ENCODE results near the gene KEAP1. TPM values are rescaled to one million over a fixed set of nuclear protein-coding genes. Genes with fewer than 3 reads are reported as not detected.

The KEAP1 gene
- total and polyA plus RNA-seq, 9 of the 15 experiments (the other 6 are each of a cell fraction or from before 2014, with no cell fraction given) = 2.1 to 95.6 (median 64.3) TPM

DNA sequence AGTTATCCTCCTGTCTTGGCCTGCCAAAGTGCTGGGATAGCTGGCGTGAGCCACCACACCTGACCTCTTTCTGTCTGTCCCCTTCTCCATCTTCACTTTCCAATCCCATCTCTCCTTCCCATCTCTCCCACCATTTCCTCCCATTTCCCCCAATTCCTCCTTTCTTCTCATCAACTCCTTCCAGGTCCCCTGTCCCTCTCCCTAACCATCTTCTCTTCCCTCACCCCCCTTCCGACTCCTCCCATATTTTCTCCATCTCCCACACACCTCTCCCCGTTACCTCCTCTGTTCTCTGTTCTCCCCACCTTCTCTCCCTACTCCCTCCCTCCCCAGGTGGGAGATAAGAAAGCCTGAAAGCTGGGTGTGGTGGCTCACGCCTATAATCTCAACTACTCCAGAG is 40.6 kb downstream of the KEAP1 start:
- Histone ChIP-seq H3K9me3 (replicated peaks; ENCODE audit: control insufficient read depth, insufficient read depth, low read depth, low read length) (no peaks in the 10 kb centered on the region), H2AFZ (ENCODE audit: low read depth, low read length) (no peak overlapping the region), H3K9me1 (ENCODE audit: control insufficient read depth, insufficient read depth, low read length) (peaks cover 5% of the 10 kb centered on the region), H3K4me3 (no peak overlapping the region), H4K20me1 (replicated peaks; ENCODE audit: control insufficient read depth, insufficient read depth, low read length) (peaks cover 10% of the 10 kb centered on the region), H3K36me3 (ENCODE audit: control insufficient read depth, insufficient read depth, low read length) (peaks cover 71% of the 10 kb centered on the region; the same call in 2 of the 3 replicates), H3K79me2 (ENCODE audit: control insufficient read depth, insufficient read depth, low read length) (no peaks in the 10 kb centered on the region), H3K4me2 (ENCODE audit: insufficient read depth, low read length) (no peak overlapping the region), H3K9ac (ENCODE audit: insufficient read depth in 1 of 2, low read depth in 2 of 2, low read length in 2 of 2) (no peak overlapping the region; a peak in 1 of 4 replicates), H3K27ac (ENCODE audit: extremely low read depth, low read depth, low read length) (no peak overlapping the region), H3K27me3 (ENCODE audit: control insufficient read depth in 2 of 2, insufficient read depth in 2 of 2, low read length in 2 of 2) (no peaks in the 10 kb centered on the region), H3K4me1 (replicated peaks in 1 of 2; ENCODE audit: control insufficient read depth in 2 of 2, insufficient read depth in 2 of 2, low read length in 2 of 2) (peaks cover 10 to 32% of the 10 kb centered on the region in 2 experiments; a peak in 3 of 5 replicates)
- FAIRE-seq (peak; percentile 80), DNase-seq (ENCODE audit: extremely low read depth in 1 of 4, low spot score in 3 of 4) (peak in 1 of 4 experiments; percentile 36), ATAC-seq (no peak)
- in situ Hi-C loops (cut with MboI) = no loop called here
- ChIA-PET CTCF (ENCODE audit: low intra/inter-chr PET ratio) (no interaction called here), POLR2A (interaction anchor here (1.7 kb wide), 1 partner anchor 13 kb away, joined by 3 read pairs; no protein-coding TSS in a partner anchor)
- no TSS peak for BruUV-seq (replicated peaks)
- TF ChIP-seq EGR1 (conservative IDR thresholded peaks at IDR 0.05) (no peak), FOXA3 (CRISPR knock-in tag; conservative IDR thresholded peaks at IDR 0.05 in 1 of 2, IDR thresholded peaks at IDR 0.05 in 1 of 2) (no peak), CBFA2T3 (IDR thresholded peaks at IDR 0.05) (0 out of 2 replicates have a peak, but pooled peaks have one; percentile 11), GATAD2A (IDR thresholded peaks at IDR 0.05) (no peak), CBX8 (IDR thresholded peaks at IDR 0.05; ENCODE audit: borderline replicate concordance, extremely low read depth, low read depth, low read length, poor library complexity, severe bottlenecking) (no peak), ZNF551 (CRISPR knock-in tag; IDR thresholded peaks at IDR 0.05) (no peak), POLR2AphosphoS5 (IDR thresholded peaks at IDR 0.05; ENCODE audit: control insufficient read depth, insufficient read depth, low read depth, low read length) (no peak), FUS (optimal IDR thresholded peaks at IDR 0.05; ENCODE audit: low read depth, low read length) (no peak)
- TF ChIP-seq, protein P1, sequence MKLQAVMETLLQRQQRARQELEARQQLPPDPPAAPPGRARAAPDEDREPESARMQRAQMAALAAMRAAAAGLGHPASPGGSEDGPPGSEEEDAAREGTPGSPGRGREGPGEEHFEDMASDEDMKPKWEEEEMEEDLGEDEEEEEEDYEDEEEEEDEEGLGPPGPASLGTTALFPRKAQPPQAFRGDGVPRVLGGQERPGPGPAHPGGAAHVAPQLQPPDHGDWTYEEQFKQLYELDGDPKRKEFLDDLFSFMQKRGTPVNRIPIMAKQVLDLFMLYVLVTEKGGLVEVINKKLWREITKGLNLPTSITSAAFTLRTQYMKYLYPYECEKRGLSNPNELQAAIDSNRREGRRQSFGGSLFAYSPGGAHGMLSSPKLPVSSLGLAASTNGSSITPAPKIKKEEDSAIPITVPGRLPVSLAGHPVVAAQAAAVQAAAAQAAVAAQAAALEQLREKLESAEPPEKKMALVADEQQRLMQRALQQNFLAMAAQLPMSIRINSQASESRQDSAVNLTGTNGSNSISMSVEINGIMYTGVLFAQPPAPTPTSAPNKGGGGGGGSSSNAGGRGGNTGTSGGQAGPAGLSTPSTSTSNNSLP (IDR thresholded peaks at IDR 0.05; ENCODE audit: borderline replicate concordance, low read depth, low read length) = no peak
- TF ChIP-seq, protein P2, sequence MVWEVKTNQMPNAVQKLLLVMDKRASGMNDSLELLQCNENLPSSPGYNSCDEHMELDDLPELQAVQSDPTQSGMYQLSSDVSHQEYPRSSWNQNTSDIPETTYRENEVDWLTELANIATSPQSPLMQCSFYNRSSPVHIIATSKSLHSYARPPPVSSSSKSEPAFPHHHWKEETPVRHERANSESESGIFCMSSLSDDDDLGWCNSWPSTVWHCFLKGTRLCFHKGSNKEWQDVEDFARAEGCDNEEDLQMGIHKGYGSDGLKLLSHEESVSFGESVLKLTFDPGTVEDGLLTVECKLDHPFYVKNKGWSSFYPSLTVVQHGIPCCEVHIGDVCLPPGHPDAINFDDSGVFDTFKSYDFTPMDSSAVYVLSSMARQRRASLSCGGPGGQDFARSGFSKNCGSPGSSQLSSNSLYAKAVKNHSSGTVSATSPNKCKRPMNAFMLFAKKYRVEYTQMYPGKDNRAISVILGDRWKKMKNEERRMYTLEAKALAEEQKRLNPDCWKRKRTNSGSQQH (CRISPR knock-in tag; IDR thresholded peaks at IDR 0.05) = 0 out of 2 replicates have a peak, but pooled peaks have one; percentile 34
- TF ChIP-seq, protein P3, sequence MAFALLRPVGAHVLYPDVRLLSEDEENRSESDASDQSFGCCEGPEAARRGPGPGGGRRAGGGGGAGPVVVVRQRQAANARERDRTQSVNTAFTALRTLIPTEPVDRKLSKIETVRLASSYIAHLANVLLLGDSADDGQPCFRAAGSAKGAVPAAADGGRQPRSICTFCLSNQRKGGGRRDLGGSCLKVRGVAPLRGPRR (CRISPR knock-in tag; IDR thresholded peaks at IDR 0.05) = no peak
- TF ChIP-seq, protein P4, sequence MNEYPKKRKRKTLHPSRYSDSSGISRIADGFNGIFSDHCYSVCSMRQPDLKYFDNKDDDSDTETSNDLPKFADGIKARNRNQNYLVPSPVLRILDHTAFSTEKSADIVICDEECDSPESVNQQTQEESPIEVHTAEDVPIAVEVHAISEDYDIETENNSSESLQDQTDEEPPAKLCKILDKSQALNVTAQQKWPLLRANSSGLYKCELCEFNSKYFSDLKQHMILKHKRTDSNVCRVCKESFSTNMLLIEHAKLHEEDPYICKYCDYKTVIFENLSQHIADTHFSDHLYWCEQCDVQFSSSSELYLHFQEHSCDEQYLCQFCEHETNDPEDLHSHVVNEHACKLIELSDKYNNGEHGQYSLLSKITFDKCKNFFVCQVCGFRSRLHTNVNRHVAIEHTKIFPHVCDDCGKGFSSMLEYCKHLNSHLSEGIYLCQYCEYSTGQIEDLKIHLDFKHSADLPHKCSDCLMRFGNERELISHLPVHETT (CRISPR knock-in tag; conservative IDR thresholded peaks at IDR 0.05 in 1 of 2, IDR thresholded peaks at IDR 0.05 in 1 of 2) = no peak
- 67% methylated on average over 2 of the region's 4 CpGs for WGBS (ENCODE audit: insufficient coverage, low coverage, missing lambda C conversion rate)
- intact Hi-C loops (cut with micrococcal nuclease) = no loop called here

All from K562 (cell line).